Measurements from ENCODE around the gene SLC20A1.

Gene SLC20A1

DNA sequence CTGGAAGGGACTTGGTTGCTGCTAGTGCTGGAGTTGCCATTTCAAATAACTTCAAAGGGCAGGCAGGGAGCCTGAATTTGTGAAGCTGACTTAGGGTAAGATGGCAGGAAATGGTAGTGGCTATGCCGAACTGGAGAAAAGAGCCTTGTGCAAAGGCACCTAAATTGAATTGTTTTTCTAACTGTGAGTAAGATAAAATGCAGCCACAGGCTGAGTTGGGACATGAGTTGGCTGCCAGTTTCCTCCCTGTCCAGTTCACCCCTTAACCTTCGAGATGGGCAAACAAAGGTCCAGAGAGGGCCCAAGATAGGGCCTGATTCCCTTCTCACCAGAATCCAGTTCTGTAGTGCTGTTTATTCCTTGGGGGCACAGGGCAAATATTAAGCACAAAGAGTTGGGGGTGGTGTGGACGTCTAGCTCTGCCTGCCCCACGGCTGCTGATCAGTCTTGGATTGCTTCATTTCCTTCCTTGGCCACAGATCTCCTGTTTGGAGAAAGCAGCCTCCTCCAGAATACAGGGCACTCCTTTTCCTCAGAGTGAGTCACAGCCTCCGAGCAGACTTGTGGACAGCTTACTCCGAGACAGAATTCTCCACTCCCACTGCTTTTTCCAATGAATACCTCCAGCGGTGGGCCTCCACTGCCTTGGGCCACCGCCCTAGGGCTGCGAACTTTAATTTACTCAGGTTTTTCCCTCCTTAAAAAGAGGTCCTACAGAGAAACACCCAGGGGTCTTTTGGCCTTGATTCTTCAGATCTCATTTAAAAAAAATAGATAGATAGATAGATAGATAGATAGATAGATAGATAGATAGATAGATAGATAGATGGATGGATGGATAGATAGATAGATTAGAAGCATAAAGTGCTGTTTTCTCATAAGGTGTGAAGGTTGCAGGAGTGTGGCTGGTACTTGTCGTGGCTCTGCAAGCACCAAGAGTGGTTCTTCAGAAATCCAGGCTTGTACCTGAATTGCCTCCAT, 18.4 kb upstream of the SLC20A1 start:
- DNase-seq: no peak

DNA sequence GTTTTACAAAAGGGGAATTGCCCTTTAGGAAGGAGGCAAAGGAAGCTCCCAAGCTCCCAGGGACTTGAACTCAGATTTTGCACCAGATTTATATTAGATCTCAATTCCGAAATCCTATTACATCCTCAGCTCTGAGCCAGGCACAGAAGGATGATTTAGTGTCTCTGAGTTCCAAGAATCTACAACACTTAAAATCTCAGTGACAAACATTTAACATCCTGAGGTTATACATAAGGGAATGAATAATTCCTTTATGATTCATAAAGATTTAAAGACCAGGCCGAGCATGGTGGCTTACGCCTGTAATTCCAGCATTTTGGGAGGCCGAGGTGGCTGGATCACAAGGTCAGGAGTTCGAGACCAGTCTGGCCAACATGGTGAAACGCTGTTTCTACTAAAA, 16.5 kb upstream of the SLC20A1 start:
- DNase-seq: no peak

DNA sequence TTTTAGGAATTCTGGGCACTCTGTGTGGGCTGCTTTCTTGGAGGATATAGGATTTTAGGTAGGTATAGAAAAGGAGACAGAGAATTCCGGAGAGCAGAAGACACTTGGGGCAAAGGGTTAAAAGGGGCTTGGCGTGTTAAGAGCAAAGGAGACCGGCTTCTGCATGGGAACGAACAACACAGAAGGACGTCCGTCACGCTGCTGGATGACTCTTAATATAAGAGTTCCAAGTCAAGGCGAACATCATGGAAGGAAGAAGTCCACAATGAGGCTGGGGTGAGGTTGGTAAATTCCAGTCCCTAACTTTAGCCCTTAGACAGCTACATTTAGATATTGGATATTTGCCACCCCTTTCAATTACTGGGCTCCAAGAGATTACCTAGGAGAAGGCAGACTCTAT, 15.9 kb upstream of the SLC20A1 start:
- DNase-seq: no peak

DNA sequence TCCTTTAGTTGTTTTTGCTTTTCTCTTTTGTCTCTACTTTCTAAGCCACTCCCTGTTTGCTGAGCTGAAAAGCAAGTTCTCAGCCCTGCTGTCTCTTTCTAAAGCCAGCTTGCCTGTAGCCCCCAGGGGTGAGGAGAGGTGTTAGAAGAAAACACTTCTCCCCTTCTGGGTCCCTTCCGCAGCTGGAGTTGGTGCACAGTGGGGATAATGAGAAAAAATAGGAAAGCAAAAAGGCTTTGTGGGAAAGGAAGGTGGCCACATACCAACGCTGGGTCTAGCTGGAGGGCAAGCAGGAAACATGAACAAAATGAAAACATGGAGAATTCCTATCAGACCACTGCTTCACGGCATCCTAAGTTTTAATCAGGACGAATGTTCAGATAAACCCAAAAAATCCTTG, 15.5 kb upstream of the SLC20A1 start:
- no peak for DNase-seq

DNA sequence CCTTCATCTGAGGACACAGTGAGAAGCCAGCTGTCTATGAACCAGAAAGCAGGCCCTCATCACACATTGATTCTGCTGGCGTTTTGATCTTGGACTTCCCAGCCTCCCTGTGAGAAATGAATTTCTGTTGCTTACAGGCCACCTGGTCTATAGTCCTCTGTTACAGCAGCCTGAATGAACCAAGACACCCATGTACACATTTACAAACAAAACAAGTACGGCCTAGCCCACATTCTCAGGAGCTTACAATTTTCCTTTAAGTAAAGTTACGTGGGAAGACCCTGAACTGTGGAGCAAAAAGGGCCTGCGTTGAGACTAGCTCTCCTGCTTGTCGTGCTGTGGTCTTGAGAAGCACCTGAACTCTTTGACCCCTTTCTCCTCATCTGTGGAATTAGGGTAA, 12.0 kb upstream of the SLC20A1 start:
- DNase-seq: no peak

DNA sequence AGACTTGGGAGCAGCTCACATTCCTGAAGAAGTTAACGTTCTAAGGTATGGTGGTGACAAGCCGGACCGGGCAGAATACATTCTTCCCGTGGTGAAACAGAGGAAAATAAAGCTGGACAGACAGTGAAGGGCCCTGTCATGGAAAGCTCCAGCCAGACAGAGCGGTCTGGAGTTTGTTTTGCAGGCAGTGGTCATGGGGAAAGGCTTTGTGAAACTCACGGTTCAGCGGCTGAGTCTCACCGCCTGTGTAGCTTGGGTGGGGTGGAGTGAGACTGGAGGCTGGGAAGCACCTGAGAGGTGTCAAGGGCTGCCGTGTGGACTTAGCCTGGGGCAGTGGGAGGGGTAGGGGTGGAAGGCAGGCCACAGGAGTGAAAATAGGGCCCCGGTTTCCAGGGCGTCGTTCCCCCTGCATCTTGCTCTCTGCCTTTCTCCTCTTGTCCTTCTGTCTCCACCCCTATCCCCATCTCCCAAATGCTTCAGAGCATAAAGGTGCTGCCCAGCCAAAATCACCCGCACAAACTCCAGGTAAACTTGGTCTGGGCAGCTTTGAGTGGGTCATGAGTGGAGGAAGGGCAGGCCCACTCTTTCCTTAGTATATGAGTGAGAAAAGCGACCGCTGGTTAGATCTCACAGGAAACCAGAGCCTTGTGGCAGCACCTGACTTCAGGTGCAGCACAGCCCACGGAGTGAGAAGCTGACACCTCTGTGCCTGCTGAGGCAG, 11.4 kb upstream of the SLC20A1 start:
- no peak for DNase-seq

DNA sequence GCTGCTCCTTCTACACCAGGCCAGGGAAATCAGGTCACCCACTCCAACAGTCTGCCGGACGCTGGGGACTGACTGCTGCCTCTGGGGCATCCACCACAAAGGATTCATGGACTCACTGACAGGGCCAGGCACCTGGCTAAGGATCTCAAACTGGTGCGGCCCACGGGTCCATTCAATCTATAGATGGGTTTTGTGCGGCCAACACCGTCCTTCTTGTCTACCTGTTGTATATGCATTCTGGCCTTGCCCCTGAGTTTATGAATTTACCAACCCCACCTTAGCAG, 10.9 kb upstream of the SLC20A1 start:
- no peak for DNase-seq

DNA sequence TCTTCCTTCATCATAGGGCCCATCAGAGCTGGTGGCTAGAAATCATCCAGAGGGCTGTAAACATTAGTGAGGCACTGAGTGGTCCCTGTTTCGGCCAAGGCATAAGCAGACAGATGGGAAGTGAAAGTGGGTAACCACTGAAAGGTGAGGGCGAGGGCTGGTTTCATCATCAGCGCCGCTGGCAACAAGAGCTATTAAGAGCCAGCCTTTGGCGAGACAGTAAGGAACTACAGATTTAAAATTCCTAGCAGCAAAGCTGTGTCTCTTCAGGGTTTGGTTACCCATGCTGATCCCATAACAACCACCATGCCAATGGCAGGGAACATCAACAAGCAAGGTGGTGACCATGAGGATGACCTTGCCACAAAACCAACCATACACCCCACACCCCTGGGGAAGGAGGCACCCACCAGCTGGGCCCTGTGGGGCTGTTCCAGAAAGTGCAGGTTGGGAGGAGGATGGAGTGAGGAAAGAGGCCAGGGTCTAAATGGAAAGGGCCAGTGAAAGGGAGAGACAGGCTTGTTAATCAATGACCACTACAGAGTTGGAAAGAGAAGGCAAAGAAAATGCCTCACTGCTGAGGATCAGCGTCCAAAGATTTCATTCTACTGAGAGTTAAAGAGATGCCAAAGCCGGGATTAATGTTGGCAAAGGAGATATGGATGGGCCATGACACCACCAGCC, 9.0 kb upstream of the SLC20A1 start:
- no peak for DNase-seq

DNA sequence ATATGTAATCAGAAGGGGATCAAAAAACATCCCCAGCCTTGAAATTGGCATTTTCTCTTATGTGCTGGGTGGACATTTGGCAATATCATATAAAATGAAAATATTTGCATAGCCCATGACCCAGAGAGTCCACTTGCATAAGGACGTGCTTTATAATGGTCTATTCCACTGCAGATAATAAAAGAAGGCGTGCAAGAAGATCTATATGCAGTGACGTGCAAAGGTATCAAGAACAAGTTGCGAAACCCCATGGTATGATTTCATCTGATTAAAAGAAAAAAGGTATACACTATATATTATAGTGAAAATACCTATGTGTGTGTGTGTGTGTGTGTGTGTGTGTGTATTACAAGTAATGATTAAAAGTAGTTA, 8.5 kb upstream of the SLC20A1 start:
- DNase-seq: no peak

DNA sequence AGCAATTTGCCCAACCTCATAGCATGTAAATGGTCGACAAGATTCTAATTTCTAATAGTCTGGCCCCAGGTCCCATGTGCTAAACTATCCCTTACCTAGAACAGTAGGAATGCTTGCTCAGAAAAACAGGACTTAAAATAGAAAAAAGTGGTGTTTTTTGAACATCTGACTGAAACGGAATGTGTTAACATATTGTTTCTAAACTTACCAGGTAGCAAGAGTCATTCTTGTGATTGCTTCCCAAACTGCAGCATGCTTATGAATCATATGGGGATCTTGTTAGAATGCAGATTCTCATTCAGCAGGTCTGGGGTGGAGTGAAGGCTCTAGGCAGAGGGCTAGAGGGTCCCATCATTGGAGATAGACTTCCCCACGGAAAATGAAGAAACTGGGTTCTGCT, 5.8 kb upstream of the SLC20A1 start:
- no peak for DNase-seq

DNA sequence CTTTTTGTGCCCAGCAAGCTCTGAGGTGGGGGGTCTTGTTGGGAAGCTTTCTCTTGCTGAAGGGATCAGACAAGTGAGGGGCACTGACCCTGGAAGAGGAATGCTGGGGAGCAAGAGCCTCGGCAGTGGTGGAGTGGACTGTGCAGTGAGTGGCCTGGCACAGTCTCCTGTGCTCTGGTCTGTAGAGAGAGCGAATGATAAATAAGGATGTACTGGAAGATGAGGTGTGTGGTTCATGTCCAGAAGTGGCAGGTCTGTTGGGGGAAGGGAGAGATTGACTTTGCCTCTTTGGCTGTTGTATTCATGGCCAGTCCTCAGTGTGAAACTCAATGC, 5.3 kb upstream of the SLC20A1 start:
- DNase-seq: no peak

DNA sequence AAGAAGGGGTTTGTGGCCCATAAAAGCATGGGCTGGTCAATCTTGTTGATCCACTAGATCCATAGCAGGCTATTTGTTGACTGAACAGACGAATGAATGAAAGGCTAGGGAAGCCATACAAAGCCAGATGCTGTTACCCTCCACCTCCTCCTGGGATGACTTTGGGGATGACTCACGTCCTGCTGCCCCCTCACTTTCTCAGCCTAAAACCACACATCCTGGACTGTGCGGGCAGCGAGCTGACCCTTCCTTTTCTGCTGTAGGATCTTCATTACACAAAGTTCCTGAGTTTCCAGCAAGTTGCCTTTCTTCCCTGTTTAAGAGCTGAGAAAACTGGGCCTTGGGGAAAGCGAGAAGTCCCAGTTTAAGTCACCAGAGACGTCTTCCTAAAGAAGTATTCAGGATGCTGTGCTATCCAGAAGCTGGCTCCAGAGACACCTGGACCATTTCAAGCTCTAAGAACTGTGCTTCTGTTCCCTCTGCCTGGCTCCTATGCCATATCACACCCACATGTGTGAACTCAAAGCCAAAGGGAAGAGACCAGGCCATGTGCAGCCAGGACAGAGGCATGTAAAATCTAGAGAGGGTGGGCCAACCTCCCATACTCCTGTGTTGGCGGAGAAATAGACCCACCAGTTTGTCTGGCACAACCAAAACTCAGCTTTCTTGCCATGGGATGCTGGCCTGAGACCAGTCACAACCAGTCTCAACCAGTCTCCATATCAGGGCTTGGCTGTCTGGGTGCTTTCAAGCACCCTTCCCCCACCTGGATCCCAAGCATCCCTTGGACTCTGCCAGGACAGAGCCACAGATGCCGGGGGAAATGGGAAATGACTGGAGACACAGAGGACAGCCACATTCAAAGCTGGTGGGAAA, 4.7 kb upstream of the SLC20A1 start:
- no peak for DNase-seq

DNA sequence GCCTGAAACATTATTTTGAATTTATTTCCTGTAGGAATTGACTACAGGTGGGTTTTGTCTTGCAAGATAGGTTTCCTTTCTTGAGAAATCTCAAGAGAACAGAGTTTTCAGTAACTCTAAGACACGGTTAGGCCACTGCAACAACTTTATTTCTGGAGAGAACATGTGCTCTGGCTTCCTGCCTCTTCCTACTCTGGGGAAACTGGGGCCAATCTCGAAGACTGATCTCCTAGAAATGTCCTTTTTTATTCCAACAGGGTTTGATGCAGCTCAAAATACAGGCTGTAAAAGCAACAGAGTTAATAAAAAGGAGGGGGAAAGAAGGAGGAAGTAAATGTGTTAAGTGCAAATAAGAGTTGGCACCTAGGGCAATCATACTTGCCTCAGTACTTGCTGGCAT, 4.0 kb upstream of the SLC20A1 start:
- no peak for DNase-seq

DNA sequence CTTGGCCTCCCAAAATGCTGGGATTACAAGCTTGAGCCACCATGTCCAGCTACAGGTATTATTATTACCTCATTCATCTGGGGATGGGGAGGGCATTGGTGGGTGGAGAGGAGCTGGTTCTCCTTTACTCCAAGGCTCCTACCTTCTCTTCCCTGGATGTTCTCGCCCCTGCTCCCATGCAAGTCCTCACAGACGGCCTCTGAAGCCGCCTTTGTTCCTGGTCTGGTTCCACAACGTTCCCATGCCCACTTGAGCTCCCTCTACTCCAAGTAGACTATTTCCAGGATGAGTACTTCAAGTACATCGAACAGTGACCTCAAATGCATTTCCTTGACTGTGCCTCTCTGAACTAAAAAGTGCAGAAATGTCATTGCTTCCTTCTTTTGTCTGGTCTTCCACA, 3.2 kb upstream of the SLC20A1 start:
- DNase-seq: no peak

DNA sequence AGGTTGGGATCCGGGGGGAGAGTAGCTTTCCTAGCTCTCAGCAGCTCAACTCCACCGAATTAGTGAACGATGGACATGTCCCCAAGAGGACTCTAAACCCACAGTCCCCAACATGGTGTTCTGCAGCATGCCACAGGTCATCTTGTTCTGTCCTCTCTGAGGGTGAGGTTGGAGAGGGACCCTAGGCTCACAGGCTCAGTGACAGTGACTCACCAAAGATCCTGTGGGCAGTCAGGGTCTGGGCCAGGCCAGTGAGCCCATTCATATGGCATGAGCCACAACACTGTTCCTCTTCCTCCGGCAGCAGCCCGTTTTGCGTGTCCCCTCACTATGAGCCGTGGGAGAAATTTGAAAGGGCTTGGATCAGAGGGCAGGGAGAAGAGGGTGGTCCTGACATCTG, 2.8 kb upstream of the SLC20A1 start:
- no peak for DNase-seq

DNA sequence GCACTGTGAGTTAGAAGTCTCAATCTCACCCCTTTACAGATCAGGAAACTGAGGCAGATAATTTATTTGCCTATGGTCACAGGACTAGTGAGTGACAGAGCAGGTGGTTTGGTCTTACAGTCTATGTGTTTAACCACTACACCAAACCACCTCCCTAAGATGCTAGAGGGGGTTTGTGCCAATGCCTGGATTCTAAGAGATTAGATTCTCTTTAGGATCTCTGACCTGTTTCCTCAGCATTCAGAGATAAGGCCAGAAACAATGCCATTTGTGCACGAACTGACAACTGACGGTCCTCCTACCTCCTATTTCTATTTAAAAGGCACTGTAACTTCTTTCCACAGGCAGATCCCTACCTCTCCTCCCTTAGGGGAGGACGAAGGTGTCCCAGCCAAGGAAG, 2.3 kb upstream of the SLC20A1 start:
- DNase-seq: no peak

DNA sequence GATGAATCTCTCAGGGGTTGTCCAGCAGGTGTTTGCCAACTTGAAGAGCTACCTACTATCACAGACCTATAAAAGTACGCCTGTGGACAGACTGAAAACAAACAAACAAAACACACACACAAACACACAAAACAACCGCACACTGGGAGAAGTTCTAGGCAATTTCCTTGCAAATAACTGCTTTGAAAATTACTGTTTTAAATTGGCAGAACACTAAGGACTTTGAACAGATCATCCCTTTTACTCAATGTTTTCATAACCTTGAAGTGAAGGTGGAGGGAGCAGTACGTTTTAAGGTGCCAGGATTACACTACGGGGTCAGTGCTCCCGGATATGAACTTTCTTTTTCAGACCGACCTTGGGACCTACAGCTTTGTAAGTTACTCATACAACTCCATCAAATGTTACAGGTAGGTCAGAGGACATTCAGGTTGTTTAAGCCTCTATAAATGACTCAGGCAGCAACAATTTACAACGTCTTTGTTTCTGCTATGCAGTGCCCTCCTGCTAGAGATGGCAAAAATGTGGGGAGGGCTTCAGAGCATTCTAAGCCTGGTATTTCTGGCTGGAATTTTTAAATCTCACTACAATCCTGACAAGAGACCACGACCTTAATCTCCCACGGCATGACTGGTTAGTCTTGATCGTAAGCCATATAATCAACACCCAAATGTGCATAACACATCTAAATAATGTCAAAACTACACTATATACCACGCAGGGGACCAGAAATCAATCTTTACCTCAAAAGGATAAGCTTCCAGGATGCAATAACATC, 1.4 kb upstream of the SLC20A1 start:
- DNase-seq: no peak

DNA sequence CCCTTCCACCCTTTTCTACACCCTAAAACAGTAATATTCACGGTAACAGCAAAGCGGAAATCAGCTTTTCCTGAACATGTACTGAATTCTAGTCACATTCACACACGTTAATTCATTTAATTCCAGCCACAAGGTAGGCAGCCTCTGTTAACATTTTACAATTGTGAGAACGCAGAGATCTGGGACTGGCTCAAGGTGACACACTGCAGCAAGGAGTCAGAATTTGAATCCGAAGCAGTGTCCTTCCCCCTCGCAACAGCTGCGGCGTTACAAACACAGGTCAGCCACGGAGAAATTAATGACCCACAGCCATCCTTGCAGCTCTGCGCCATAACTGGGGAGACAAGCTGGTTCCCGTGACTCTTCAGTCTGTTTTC, 818 bp upstream of the SLC20A1 start:
- DNase-seq: no peak

DNA sequence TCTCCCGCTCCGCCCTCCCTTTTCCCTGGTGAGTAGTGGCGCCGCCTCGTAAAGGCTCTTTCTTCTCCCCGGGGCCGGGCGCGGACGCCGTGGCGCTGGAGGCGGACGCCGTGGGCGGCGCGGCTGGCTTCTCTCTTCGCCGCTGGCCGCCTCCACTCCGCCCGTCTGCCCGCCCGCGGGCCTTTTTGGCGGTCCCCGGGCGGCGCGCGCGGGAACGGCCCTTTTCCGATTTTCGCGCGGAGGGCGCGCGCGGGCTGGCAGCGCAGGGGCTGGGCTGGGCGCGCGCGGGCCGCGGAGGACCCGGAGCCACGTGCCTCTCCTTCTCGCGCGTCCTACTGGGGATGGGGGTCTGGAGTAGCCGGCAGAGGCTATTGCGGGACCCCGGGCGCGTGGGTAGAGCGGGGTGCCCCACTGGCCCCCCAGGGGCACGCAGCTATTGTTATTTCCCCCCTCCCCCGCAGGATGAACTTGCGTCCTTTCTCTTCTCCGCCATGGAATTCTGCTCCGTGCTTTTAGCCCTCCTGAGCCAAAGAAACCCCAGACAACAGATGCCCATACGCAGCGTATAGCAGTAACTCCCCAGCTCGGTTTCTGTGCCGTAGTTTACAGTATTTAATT, 472 bp downstream of the SLC20A1 start:
- no peak for DNase-seq

DNA sequence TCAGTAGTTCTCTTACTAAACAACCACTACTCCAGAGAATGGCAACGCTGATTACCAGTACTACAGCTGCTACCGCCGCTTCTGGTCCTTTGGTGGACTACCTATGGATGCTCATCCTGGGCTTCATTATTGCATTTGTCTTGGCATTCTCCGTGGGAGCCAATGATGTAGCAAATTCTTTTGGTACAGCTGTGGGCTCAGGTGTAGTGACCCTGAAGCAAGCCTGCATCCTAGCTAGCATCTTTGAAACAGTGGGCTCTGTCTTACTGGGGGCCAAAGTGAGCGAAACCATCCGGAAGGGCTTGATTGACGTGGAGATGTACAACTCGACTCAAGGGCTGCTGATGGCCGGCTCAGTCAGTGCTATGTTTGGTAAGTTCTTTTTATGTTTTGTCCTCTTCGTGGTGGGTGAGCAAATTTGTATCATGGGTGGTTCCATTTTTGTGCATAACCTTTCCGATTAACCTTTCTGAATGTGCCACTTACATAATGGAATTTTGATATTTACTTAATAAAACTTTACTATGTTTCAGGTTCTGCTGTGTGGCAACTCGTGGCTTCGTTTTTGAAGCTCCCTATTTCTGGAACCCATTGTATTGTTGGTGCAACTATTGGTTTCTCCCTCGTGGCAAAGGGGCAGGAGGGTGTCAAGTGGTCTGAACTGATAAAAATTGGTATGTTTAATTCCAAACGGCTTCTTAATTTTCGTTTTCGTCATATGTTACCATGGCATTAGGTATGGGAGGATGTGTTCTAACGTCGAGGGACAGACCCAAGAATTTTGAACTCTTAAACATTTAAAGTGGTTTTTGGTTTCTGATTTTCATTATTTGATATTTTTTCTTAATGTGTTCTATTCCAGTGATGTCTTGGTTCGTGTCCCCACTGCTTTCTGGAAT, 1.3 kb downstream of the SLC20A1 start:
- DNase-seq: no peak

DNA sequence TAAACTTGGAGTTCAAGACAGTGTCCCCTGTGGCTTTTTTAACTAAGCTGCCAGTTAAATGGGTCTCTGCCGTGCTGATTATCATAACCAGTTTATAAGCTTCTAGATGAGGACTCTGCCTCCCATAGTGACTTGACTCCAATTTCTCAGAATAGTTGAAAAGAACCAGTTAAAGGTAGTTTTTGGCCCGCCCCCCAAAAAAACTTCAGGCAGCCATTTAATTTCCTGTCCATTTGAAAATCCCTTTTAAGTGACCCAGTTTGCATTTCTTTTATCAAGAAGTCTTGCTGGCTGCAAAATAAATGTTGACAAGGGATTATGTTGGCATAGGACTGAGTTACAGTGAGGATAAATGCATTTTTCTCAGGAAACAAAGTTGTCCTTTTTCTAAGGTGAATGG, 2.3 kb downstream of the SLC20A1 start:
- no peak for DNase-seq
